Upper lobe of left lung (tissue), 6 donors: ENCODE results near the gene MAN1A2. TPM values are rescaled to one million over a fixed set of nuclear protein-coding genes. Genes with fewer than 3 reads are reported as not detected.

Source experiments
- ATAC-seq, 2 donors: fragments of 200-7000 bp; cut with Tn5 transposase; one replicate each; pipeline ENCODE4 v1.9.1; 2022; ENCODE audit warnings: mild to moderate bottlenecking in 2 of 2, moderate library complexity in 2 of 2; ENCODE audit not compliant: low FRiP score in 2 of 2
- DNase-seq, 2 donors: peaks; one replicate each; pipeline ENCODE4 v3.0.0-alpha.2; 2019 to 2020
- H3K27ac ChIP-seq, 4 donors: fragments of 200-600 bp; sonication (generic); one replicate each; pipeline ENCODE4 v1.5.1; 2016 to 2019
- H3K27me3 ChIP-seq, 4 donors: fragments of 200-600 bp; sonication (generic); one replicate each; pipeline ENCODE4 v1.5.1; 2017 to 2019
- H3K36me3 ChIP-seq, 4 donors: fragments of 200-600 bp; sonication (generic); one replicate each; pipeline ENCODE4 v1.5.1; 2016 to 2019
- H3K4me1 ChIP-seq, 4 donors: fragments of 200-600 bp; sonication (generic); one replicate each; pipeline ENCODE4 v1.5.1; 2018 to 2019
- H3K4me3 ChIP-seq, 4 donors: fragments of 200-600 bp; sonication (generic); one replicate each; pipeline ENCODE4 v1.5.1; 2017 to 2019; ENCODE audit warnings: mild to moderate bottlenecking in 2 of 4, moderate library complexity in 1 of 4
- H3K9me3 ChIP-seq, 4 donors: fragments of 200-600 bp; sonication (generic); one replicate each; pipeline ENCODE4 v1.5.1; 2018 to 2019
- EP300 ChIP-seq, 4 donors: sonication (generic); formaldehyde crosslinking; IDR thresholded peaks; one replicate each; pipeline ENCODE4 v1.5.1; 2017; ENCODE audit warnings: antibody characterized with exemption in 4 of 4, control low read depth in 2 of 4
- POLR2A ChIP-seq, 4 donors: fragments of 450-650 bp; IDR thresholded peaks; one replicate each; pipeline ENCODE4 v1.5.1; 2016 to 2017; ENCODE audit warnings: antibody characterized with exemption in 4 of 4, mild to moderate bottlenecking in 2 of 4
- POLR2AphosphoS5 ChIP-seq, 2 donors: sonication (generic); formaldehyde crosslinking; IDR thresholded peaks; one replicate each; pipeline ENCODE4 v1.5.1; 2017; ENCODE audit warnings: antibody characterized with exemption in 2 of 2
- WGBS, 2 donors: methylation state at CpG; one replicate each; pipeline ENCODE4 v1.1.5; 2017 to 2018; 5-methylcytosine and 5-hydroxymethylcytosine counted together
- total RNA-seq, 6 donors: library from RNA; depleted of rRNA in 4 of 6; stranded (reverse); fragments of >200 nt in 4 of 6; gene quantifications; one replicate each; pipeline versions ENCODE4 v1.1.0 to v1.2.1, GENCODE V29; 2016 to 2021
- TF ChIP-seq, protein P1 (sequence below), 6 experiments: fragments of 450-650 bp in 4 of 6; fragments of 200-600 bp in 2 of 6; sonication (generic) in 2 of 6; IDR thresholded peaks; one replicate each; pipeline ENCODE4 v1.5.1; 2016 to 2019; ENCODE audit warnings: antibody characterized with exemption in 6 of 6
- donor health status: DM: no; HTN: no; CAD: no; lungs with moderate emphysema.
- donor health status: DM: no; HTN: yes; CAD: no; lungs with severe emphysema.

MAN1A2 gene
- total RNA-seq, 6 donors from 2014 or later, result 25.5 to 45.2 (median 33.3) TPM

GRCh38 chr1:117527074-117527473 is 159.8 kb downstream of the MAN1A2 start:
- ATAC-seq (no peak), DNase-seq (no peak)
- no peak overlapping the region for H3K27ac ChIP-seq
- no peak overlapping the region for H3K4me3 ChIP-seq
- H3K4me1 ChIP-seq, result no peaks in the 10 kb centered on the region
- H3K36me3 ChIP-seq, result peaks cover 0 to 9% (median 2%) of the 10 kb centered on the region in 4 donors
- no peaks in the 10 kb centered on the region for H3K9me3 ChIP-seq
- TF ChIP-seq, protein P1, sequence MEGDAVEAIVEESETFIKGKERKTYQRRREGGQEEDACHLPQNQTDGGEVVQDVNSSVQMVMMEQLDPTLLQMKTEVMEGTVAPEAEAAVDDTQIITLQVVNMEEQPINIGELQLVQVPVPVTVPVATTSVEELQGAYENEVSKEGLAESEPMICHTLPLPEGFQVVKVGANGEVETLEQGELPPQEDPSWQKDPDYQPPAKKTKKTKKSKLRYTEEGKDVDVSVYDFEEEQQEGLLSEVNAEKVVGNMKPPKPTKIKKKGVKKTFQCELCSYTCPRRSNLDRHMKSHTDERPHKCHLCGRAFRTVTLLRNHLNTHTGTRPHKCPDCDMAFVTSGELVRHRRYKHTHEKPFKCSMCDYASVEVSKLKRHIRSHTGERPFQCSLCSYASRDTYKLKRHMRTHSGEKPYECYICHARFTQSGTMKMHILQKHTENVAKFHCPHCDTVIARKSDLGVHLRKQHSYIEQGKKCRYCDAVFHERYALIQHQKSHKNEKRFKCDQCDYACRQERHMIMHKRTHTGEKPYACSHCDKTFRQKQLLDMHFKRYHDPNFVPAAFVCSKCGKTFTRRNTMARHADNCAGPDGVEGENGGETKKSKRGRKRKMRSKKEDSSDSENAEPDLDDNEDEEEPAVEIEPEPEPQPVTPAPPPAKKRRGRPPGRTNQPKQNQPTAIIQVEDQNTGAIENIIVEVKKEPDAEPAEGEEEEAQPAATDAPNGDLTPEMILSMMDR (IDR thresholded peaks at IDR 0.05), result no peak
- TF ChIP-seq POLR2AphosphoS5 (IDR thresholded peaks at IDR 0.05) (no peak), POLR2A (IDR thresholded peaks at IDR 0.05) (no peak)
- 82 to 87% methylated on average over 4 of the region's 4 CpGs for WGBS, 2 donors
- H3K27me3 ChIP-seq, result no peaks in the 10 kb centered on the region

DNA sequence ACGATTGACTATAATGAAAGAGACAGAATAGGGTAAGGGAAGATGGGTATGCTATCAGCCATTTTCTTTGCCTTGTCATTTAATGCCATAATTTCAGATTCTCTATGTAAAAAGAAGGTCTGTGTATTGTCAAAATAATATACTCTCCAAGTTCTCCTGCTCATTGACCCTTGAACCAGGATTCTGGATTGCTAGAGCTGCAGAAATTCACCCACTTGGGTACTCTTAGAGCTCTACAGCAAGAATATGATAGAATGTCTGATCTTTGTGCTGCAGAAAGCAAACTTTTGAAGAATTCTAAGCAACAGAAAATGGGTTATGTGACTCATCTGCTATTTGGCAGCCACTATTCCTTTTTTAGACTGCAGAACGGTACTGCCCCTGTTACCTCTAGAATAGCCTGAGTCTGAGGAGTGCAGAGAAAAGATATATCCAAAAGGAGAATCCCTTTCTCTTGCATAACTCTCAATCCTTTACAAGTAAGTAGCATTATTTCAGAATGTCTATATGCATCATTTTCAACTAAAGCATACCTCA is 160.4 kb downstream of the MAN1A2 start:
- TF ChIP-seq EP300 (IDR thresholded peaks at IDR 0.05) (no peak), POLR2A (IDR thresholded peaks at IDR 0.05) (no peak)
- ATAC-seq, result no peak

DNA sequence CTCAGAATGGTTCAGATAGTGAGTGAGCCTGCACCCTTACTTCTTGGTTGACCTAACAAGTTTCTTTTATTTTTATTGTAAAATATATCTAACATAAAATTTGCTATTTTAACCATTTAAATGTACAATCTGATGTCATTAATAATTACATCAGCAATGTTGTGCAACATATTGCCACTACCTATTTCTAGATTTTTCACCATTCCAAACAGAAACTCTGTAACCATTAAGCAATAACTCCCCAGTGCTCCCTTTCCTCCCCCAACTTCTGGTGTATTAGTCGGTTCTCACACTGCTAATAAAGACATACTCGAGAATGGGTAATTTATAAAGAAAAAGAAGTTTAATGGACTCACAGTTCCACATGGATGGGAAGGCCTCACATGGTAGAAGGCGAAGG is 162.4 kb downstream of the MAN1A2 start:
- no peaks in the 10 kb centered on the region for H3K27me3 ChIP-seq
- no peak for TF ChIP-seq EP300 (IDR thresholded peaks at IDR 0.05)
- TF ChIP-seq, protein P1 (IDR thresholded peaks at IDR 0.05), result no peak
- TF ChIP-seq POLR2AphosphoS5 (IDR thresholded peaks at IDR 0.05), result no peak
- no peak for TF ChIP-seq POLR2A (IDR thresholded peaks at IDR 0.05)
- ATAC-seq, result no peak
- peaks cover 0 to 3% (median 0%) of the 10 kb centered on the region in 4 donors for H3K36me3 ChIP-seq
- no peaks in the 10 kb centered on the region for H3K4me1 ChIP-seq
- no peak for DNase-seq
- H3K9me3 ChIP-seq, result no peaks in the 10 kb centered on the region
- 89 to 93% methylated on average over 3 of the region's 3 CpGs for WGBS, 2 donors
- H3K27ac ChIP-seq, result no peak overlapping the region
- no peak overlapping the region for H3K4me3 ChIP-seq

More for the DNA sequence above, 160.4 kb downstream of the MAN1A2 start:
- Histone ChIP-seq H3K4me3 (no peak overlapping the region), H3K27me3 (no peaks in the 10 kb centered on the region), H3K4me1 (no peaks in the 10 kb centered on the region), H3K9me3 (no peaks in the 10 kb centered on the region), H3K36me3 (peaks cover 0 to 5% (median 2%) of the 10 kb centered on the region in 4 donors), H3K27ac (no peak overlapping the region)
- no peak for DNase-seq
- WGBS, 2 donors, result 75 to 86% methylated on average over 2 of the region's 2 CpGs

DNA sequence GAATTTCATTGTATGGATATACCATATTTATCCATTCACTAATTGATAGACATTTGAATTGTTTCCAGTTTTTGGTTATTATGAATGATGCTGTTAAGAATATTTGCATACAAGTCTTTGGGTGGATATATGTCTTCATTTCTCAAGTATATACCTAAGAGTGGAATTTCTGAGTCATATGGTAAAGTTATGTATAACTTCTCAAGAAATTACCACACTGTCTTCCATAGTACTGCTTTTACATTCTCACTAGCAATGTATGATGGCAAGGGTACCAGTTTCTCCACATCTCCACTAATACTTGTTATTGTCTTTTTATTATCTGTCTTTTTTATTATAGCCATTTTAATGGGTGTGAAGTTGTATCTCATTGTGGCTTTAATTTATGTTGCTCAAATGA is 164.0 kb downstream of the MAN1A2 start:
- DNase-seq, result no peak
- no peak overlapping the region for H3K4me3 ChIP-seq
- no peak for ATAC-seq
- H3K36me3 ChIP-seq, result no peaks in the 10 kb centered on the region
- H3K9me3 ChIP-seq, result no peaks in the 10 kb centered on the region
- no peaks in the 10 kb centered on the region for H3K4me1 ChIP-seq
- H3K27me3 ChIP-seq, result no peaks in the 10 kb centered on the region
- TF ChIP-seq, protein P1 (IDR thresholded peaks at IDR 0.05), result no peak
- no peak for TF ChIP-seq EP300 (IDR thresholded peaks at IDR 0.05)
- TF ChIP-seq POLR2AphosphoS5 (IDR thresholded peaks at IDR 0.05), result no peak
- no peak for TF ChIP-seq POLR2A (IDR thresholded peaks at IDR 0.05)
- H3K27ac ChIP-seq, result no peak overlapping the region

DNA sequence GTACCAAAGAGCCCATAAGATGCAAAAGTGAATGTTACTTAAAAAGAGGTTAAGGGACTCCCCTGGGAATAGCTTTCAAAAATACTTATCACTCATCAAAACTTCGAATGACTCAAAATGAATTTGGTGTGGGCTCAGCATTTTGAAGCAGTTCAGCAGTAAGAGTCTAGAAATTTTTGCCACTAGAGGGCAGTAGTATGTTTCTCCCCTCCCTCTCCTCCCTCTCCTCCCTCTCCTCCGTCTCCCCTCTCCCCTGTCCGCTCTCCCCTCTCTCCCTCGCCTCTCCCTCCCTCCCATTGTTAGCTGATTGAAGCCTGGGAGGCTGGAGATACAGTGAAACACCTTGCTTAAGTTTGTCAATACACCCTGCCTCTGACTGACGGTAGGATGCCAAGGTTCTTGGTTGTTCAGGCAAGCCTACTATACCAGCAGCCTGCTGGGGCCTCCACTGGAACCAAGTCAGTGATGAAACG is 167.8 kb downstream of the MAN1A2 start:
- Histone ChIP-seq H3K4me3 (no peak overlapping the region), H3K36me3 (no peaks in the 10 kb centered on the region), H3K4me1 (peaks cover 0 to 9% (median 5%) of the 10 kb centered on the region in 4 donors), H3K27me3 (no peaks in the 10 kb centered on the region), H3K27ac (no peak overlapping the region), H3K9me3 (no peaks in the 10 kb centered on the region)
- TF ChIP-seq POLR2A (IDR thresholded peaks at IDR 0.05) (no peak), EP300 (IDR thresholded peaks at IDR 0.05) (no peak), POLR2AphosphoS5 (IDR thresholded peaks at IDR 0.05) (no peak)
- TF ChIP-seq, protein P1 (IDR thresholded peaks at IDR 0.05), result peak; percentile 42 to 71 (median 55)
- ATAC-seq (peak; percentile 84 to 86), DNase-seq (peak in 1 of 2 donors; percentile 30)
- 11% methylated on average over 6 of the region's 6 CpGs for WGBS, 2 donors
